ENCODE results near the gene SLC24A2.

Gene SLC24A2

DNA sequence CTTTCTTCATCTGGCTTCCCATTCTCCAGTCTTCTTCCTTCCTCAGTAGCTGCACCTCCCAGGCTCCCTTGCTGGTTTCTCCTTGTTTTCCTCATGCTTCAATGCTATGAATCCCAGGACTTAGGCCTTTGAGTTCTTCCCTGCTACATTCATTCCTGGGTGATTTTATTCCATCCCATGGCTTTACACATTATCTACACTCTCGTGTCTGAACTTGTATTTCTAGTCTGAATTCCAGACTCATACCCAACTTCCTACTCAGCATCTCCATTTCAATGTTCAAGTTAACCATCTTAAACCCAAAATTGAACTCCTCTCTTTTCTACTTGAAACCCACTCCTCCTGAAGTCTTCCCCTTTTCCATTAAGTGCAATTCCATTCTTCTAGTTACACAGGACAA, 20.0 kb downstream of the SLC24A2 start:
- TF ChIP-seq, protein P1, sequence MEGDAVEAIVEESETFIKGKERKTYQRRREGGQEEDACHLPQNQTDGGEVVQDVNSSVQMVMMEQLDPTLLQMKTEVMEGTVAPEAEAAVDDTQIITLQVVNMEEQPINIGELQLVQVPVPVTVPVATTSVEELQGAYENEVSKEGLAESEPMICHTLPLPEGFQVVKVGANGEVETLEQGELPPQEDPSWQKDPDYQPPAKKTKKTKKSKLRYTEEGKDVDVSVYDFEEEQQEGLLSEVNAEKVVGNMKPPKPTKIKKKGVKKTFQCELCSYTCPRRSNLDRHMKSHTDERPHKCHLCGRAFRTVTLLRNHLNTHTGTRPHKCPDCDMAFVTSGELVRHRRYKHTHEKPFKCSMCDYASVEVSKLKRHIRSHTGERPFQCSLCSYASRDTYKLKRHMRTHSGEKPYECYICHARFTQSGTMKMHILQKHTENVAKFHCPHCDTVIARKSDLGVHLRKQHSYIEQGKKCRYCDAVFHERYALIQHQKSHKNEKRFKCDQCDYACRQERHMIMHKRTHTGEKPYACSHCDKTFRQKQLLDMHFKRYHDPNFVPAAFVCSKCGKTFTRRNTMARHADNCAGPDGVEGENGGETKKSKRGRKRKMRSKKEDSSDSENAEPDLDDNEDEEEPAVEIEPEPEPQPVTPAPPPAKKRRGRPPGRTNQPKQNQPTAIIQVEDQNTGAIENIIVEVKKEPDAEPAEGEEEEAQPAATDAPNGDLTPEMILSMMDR (IDR thresholded peaks at IDR 0.05; ENCODE audit: extremely low read depth, missing control alignments) = no peak
- no peak for DNase-seq (ENCODE audit: low spot score)

DNA sequence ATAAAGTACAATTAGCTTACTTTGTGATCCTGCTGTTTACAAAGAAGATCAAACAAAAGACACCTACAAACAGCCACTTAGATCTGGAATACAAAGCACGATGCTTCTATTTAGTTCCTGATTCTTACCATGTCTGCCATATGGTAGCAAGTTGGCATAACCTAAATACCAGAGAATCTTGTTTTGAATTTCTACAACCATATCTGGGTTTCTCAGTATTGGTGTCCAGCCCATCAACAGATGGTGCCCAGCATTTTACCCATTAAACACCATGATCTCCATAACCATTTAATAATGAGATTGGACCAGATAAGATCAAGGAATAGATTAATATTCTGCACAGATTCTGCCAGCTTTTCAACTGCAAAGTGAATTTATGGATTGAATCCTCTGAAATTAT, 29.8 kb downstream of the SLC24A2 start:
- TF ChIP-seq, protein P1 (IDR thresholded peaks at IDR 0.05; ENCODE audit: extremely low read depth, missing control alignments) = no peak
- DNase-seq (ENCODE audit: low spot score) = no peak

DNA sequence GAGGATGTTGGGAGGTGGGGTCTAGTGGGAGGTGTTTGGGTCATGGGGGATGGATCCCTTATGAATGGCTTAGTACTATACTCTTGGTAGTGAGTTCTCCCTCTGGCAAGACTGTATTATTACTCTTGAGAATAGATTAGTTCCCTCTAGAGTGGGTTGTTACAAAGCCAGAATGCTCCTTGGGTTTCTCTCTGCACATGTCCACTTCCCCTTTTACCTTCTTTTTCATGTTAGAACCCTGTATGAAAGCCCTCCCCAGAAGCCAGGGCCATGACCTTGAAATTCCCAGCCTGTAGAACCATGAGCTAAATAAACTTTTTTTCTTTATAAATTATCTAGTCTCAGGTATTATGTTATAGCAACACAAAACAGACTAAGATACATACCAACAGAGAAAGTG, 31.1 kb downstream of the SLC24A2 start:
- TF ChIP-seq, protein P1 (IDR thresholded peaks at IDR 0.05; ENCODE audit: extremely low read depth, missing control alignments) = no peak
- DNase-seq (ENCODE audit: low spot score) = no peak

DNA sequence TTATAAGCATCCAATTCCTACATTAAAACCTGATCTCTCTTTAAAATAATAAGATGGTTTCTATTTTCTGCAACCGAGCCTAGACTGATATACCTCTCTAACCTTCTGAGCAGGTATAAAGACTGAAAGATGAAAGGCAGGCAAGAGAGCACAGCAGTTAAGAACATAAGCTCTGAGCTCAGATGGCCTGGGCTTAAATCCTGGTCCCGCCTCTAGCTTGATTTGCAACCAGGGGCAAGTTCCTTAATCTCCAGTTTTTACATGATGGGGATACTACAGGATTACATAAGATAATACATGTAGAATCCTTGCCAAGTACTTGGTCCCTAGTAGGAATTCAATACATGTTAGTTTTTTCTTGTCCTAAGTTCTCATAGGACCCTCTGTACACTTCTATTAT, 33.9 kb downstream of the SLC24A2 start:
- DNase-seq (ENCODE audit: low spot score) = no peak
- TF ChIP-seq, protein P1 (IDR thresholded peaks at IDR 0.05; ENCODE audit: extremely low read depth, missing control alignments) = no peak

DNA sequence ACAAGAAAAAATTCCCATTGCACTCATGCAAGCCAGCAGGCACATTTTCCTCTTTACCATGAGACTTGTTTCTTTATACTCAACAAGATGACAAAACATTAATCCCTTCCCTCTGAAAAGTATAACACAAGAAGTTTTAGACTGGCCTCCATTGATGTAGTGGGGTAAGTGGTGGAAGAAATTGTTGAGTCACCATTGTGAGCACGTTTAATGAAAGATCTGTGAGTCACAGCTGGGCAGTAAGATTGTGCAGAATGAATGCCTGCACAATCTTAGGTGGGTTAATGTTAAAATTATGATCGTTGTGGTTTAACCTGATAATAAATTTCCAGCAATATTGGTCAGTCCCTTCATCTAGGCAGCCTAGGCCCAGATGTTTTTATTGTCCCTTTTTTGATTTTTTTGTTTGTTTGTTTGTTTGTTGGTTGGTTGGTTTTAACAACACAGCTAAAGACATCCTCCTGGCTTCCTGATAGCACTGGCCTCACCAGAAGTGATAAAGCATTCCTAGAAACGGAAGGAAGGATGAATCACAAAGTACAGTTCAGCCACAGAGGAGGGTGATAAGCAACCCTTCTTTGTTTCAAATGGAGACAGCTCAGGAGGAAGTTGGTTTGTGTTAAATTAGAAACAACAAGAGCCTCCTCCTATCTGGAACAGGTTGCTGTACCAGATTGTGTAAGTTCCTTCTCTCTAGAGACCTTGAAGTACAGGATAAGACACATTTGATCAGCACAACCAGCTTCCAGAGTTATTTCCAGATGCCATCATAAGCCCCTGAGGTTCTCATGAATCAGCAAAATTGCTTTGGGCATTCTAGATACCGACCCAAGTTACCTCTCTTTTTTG, 40.3 kb downstream of the SLC24A2 start:
- TF ChIP-seq, protein P1 (IDR thresholded peaks at IDR 0.05; ENCODE audit: extremely low read depth, missing control alignments) = no peak
- DNase-seq (ENCODE audit: low spot score) = no peak

DNA sequence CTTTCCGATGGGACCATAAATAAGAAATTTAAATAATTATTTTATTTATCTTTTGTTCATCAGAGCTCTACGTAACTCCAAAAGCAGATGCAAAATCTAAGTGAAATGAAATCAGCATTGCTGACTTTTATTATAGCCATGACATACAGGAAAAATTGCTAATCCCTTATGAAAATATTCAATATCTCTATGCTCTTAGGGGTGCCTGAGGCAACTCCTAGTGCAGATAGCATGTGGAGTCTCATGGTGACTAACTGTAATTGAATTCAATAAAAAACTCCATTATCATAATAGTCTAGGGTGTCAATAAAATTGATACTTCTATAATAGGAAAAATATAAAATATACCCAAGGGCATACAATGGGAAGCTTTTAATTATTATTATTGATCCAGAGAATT, 42.6 kb downstream of the SLC24A2 start:
- TF ChIP-seq, protein P1 (IDR thresholded peaks at IDR 0.05; ENCODE audit: extremely low read depth, missing control alignments) = no peak
- DNase-seq (ENCODE audit: low spot score) = no peak

DNA sequence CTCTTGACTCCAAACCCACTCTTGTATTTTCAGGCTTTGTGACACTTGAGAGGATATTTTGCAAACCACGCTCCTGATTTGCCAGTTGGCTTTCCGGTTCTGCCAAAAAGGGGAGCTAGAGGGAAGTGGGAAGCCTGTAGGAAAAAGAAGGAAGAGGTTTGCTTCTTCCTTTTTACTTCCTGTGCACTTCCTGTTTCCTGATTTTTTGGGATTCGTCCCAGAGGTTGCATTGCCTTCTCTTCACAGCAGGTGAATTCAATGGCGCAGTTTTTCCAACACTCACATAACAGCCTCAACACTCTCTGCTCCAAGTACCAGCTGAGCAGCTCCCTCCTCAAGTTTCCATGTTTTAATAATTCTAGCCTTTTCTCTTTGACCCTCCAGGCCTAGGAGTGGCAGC, 47.7 kb downstream of the SLC24A2 start:
- DNase-seq (ENCODE audit: low spot score) = no peak
- TF ChIP-seq, protein P1 (IDR thresholded peaks at IDR 0.05; ENCODE audit: extremely low read depth, missing control alignments) = no peak

Measured in GM20000 (cell line).